Glutamatergic neuron (in vitro differentiated cells): Measurements from ENCODE around the gene LRP1. TPM values are rescaled to one million over a fixed set of nuclear protein-coding genes. Genes with fewer than 3 reads are reported as not detected.

ENCODE experiments used
- DNase-seq: peaks from one replicate; pipeline ENCODE4 v3.0.0; 2022
- H3K27ac Mint-ChIP-seq: one replicate; pipeline ENCODE4 v1.8.0; 2020; ENCODE audit warnings: mild to moderate bottlenecking, mixed read lengths, inconsistent platforms; ENCODE audit not compliant: unreplicated experiment
- H3K27me3 Mint-ChIP-seq: one replicate; pipeline ENCODE4 v1.8.0; 2020; ENCODE audit warnings: mild to moderate bottlenecking, moderate library complexity, mixed read lengths, inconsistent platforms; ENCODE audit not compliant: unreplicated experiment
- H3K36me3 Mint-ChIP-seq: one replicate; pipeline ENCODE4 v1.8.0; 2020; ENCODE audit warnings: mild to moderate bottlenecking, mixed read lengths, inconsistent platforms; ENCODE audit not compliant: unreplicated experiment
- H3K4me1 Mint-ChIP-seq: one replicate; pipeline ENCODE4 v1.8.0; 2020; ENCODE audit warnings: mild to moderate bottlenecking, low read depth, mixed read lengths, inconsistent platforms; ENCODE audit not compliant: unreplicated experiment
- H3K4me3 Mint-ChIP-seq: one replicate; pipeline ENCODE4 v1.8.0; 2020; ENCODE audit warnings: mild to moderate bottlenecking, mixed read lengths, inconsistent platforms; ENCODE audit not compliant: unreplicated experiment
- H3K9me3 Mint-ChIP-seq: one replicate; pipeline ENCODE4 v1.8.0; 2020; ENCODE audit warnings: mild to moderate bottlenecking, moderate library complexity, mixed read lengths, inconsistent platforms; ENCODE audit not compliant: unreplicated experiment
- CTCF ChIP-seq: fragments of 200-600 bp; sonication (generic); IDR thresholded peaks from one replicate; pipeline ENCODE4 v1.5.0; 2021; ENCODE audit not compliant: partially characterized antibody, unreplicated experiment
- total RNA-seq: library from RNA; stranded (reverse); fragmentation: NEBNext Ultra II Directional; extraction: Animal tissue kit (Norgen Biotek cat#: 25700); gene quantifications from one replicate; pipeline ENCODE4 v1.2.1, GENCODE V29; 2021; ENCODE audit not compliant: unreplicated experiment

The LRP1 gene
- total RNA-seq, 1 donor from 2014 or later = 125 TPM

DNA sequence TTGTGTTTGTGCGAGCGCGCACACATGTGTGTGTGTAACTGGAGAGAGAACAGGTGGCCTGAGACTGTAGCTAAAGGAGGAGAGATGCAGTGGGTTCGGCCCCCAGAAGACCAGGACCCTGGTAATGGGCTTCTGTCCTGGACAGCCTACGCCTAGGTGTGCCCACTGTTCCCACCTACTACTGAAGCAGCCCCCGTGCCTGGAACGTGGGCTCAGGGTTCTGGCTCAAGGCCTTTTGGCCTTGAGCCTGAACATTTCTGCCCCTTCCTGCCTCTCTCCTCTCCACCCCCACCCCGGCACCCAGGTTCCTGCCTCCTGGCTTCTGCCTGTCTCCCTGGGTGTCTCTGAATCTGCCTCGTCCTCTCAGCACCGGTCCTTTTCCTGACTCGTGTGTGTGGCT is 86.8 kb downstream of the LRP1 start:
- Mint-ChIP-seq H3K4me1 (peaks cover 40% of the 10 kb centered on the region), H3K4me3 (peak overlapping the region; percentile 62), H3K36me3 (no peaks in the 10 kb centered on the region), H3K27me3 (peaks cover 42% of the 10 kb centered on the region), H3K27ac (no peak overlapping the region), H3K9me3 (peaks cover 29% of the 10 kb centered on the region)
- TF ChIP-seq CTCF = no peak
- DNase-seq = no peak

DNA sequence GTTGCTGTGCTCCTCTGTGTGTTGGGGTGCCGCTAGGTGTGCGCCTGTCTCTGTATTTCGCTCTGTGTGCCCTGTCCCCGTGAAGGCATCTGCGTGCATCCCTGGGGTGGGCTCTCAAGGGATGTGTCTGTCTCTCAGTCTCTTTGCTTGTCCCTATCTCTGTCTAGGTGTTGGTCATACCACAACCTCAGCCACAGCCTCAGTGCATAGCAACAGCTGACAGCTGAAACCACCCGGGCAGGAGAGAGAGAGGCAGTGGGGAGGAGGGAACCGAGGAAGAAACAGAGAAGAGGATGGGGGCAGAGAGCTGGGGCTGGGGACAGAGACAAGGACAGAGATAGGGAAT is 87.4 kb downstream of the LRP1 start:
- no peak for TF ChIP-seq CTCF
- Mint-ChIP-seq H3K4me3 (peak overlapping the region; percentile 63), H3K27ac (peak overlapping the region; percentile 63), H3K9me3 (peaks cover 32% of the 10 kb centered on the region), H3K4me1 (peaks cover 42% of the 10 kb centered on the region), H3K36me3 (no peaks in the 10 kb centered on the region), H3K27me3 (peaks cover 40% of the 10 kb centered on the region)
- no peak for DNase-seq

- no peak for DNase-seq
- Mint-ChIP-seq H3K27ac (peak within 1 kb of the TSS; percentile 66), H3K36me3 (no peaks in the 10 kb centered on the region), H3K4me1 (peaks cover 46% of the 10 kb centered on the region), H3K9me3 (peaks cover 36% of the 10 kb centered on the region), H3K4me3 (peak within 1 kb of the TSS; percentile 92), H3K27me3 (peaks cover 46% of the 10 kb centered on the region)
- TF ChIP-seq CTCF = peak; percentile 8
Observed at GRCh38 chr12:57216014-57216911, 88.0 kb downstream of the LRP1 start, which contains the start of gene NXPH4. NXPH4 (plus strand) TSS chr12:57216794; CDS start chr12:57216970, 176 bp downstream.

- peaks cover 52% of the 10 kb centered on the region for H3K4me1 Mint-ChIP-seq
- peaks cover 52% of the 10 kb centered on the region for H3K27me3 Mint-ChIP-seq
- H3K27ac Mint-ChIP-seq = peak overlapping the region; percentile 66
- no peak for DNase-seq
- H3K9me3 Mint-ChIP-seq = peaks cover 36% of the 10 kb centered on the region
- no peak for TF ChIP-seq CTCF
- peak overlapping the region; percentile 92 for H3K4me3 Mint-ChIP-seq
- H3K36me3 Mint-ChIP-seq = no peaks in the 10 kb centered on the region
Observed at GRCh38 chr12:57216921-57217879, 88.9 kb downstream of the LRP1 start.
